IgD-negative memory B cell (primary cell): Measurements from ENCODE around the gene ALDH1A2. TPM values are rescaled to one million over a fixed set of nuclear protein-coding genes. Genes with fewer than 3 reads are reported as not detected.

Experiments
- H3K27ac Mint-ChIP-seq, 3 donors: one replicate each; pipeline ENCODE4 v1.8.0; 2020 to 2022; ENCODE audit warnings: mild to moderate bottlenecking in 3 of 3, mixed read lengths in 3 of 3, moderate library complexity in 1 of 3
- H3K27me3 Mint-ChIP-seq: one replicate; pipeline ENCODE4 v1.8.0; 2021; ENCODE audit warnings: mixed read lengths
- H3K36me3 Mint-ChIP-seq: one replicate; pipeline ENCODE4 v1.8.0; 2020; ENCODE audit warnings: mild to moderate bottlenecking, mixed read lengths
- H3K4me1 Mint-ChIP-seq, 3 donors: one replicate each; pipeline ENCODE4 v1.8.0; 2020 to 2022; ENCODE audit warnings: mixed read lengths in 3 of 3, mild to moderate bottlenecking in 1 of 3
- H3K4me3 Mint-ChIP-seq, 4 donors: one replicate each; pipeline ENCODE4 v1.8.0; 2020 to 2022; ENCODE audit warnings: mild to moderate bottlenecking in 4 of 4, mixed read lengths in 4 of 4, moderate library complexity in 3 of 4
- H3K9me3 Mint-ChIP-seq, 3 donors: one replicate each; pipeline ENCODE4 v1.8.0; 2020 to 2021; ENCODE audit warnings: mixed read lengths in 3 of 3, mild to moderate bottlenecking in 1 of 3
- polyA plus RNA-seq: library from polyadenylated mRNA; unstranded; fragments of 300-500 nt; fragmentation: Illumina TruSeq; gene quantifications from one replicate; pipeline ENCODE4 v1.2.3, GENCODE V29; 2021

Gene ALDH1A2
- polyA plus RNA-seq, 1 donor from 2014 or later: not detected

DNA sequence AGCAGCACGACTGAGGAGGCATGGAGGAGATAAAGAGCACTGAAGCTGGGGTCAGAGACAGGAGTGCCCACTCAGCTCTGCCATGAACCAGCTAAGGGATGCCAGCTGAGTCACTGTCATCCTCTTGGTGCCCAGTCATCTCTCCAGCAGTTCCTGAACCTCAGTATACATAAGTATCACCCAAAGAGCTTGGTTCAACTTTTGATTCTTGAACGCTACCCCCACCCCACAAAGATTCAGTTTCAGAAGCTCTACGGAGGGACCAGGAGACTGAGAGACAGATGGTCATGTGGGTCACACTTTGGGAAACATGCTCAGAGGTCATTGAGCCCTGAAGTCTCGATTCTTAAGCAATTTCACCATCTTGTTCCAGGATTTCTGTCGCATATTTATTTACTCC lies 108.4 kb downstream of the ALDH1A2 start:
- Mint-ChIP-seq H3K9me3 (no peaks in the 10 kb centered on the region), H3K36me3 (peaks cover 2% of the 10 kb centered on the region), H3K27me3 (no peaks in the 10 kb centered on the region), H3K4me3 (no peak overlapping the region), H3K4me1 (no peaks in the 10 kb centered on the region), H3K27ac (no peak overlapping the region)

DNA sequence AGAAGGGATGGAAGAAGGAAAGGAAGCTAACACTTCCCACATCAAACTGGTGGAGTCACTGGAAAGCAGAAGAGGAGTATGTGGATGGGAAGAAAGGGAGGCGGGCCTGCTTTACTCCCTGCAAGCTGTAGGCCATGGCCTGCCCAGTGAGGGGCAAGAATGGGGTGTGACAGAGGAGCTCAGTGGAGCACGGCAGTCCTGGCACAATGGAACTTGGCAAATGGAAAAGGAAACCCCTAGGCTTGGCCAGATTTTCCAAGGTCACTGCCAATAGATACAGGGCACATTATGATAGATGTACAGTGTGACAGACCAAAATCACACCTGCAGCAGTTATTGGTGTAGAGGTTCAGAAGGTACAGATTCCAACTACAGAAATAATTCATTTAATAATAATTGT lies 111.6 kb downstream of the ALDH1A2 start:
- no peaks in the 10 kb centered on the region for H3K27me3 Mint-ChIP-seq
- H3K36me3 Mint-ChIP-seq: peaks cover 2% of the 10 kb centered on the region

DNA sequence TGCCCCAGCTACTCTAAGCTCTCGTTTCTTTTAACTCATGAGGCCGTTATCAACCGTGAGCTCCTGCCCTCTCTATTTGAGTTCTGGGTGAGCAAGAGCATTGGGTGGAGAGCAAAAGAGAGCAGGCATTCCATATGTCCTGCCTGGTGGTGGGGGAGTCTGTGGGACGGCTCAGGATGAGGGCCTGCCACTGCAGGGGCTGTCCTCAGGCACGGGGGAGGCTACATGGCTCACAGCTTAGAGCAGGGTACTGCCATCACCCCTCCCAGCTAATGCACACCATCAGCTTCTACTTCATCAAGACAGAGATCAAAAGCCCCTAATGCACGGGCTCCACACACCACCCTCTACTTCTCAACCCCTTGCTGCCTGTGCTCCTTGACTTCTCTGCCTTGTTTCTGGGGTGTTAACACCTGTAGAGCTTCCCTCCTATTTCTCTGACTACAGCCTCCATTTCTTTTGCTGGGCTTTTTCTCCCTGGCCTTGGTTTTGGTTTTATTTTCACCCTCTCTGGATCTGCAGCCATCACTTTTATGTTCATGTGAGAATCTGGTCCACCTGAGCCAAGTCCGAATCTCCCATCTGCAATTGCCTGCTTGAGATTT lies 114.1 kb downstream of the ALDH1A2 start:
- no peaks in the 10 kb centered on the region for H3K4me1 Mint-ChIP-seq
- H3K36me3 Mint-ChIP-seq: peaks cover 2% of the 10 kb centered on the region
- peaks cover 1% of the 10 kb centered on the region for H3K27me3 Mint-ChIP-seq
- H3K4me3 Mint-ChIP-seq: no peak overlapping the region
- H3K9me3 Mint-ChIP-seq: no peaks in the 10 kb centered on the region
- H3K27ac Mint-ChIP-seq: no peak overlapping the region

More for the DNA sequence above, 111.6 kb downstream of the ALDH1A2 start:
- no peaks in the 10 kb centered on the region for H3K9me3 Mint-ChIP-seq
- H3K4me3 Mint-ChIP-seq: no peak overlapping the region
- no peaks in the 10 kb centered on the region for H3K4me1 Mint-ChIP-seq
- H3K27ac Mint-ChIP-seq: no peak overlapping the region

DNA sequence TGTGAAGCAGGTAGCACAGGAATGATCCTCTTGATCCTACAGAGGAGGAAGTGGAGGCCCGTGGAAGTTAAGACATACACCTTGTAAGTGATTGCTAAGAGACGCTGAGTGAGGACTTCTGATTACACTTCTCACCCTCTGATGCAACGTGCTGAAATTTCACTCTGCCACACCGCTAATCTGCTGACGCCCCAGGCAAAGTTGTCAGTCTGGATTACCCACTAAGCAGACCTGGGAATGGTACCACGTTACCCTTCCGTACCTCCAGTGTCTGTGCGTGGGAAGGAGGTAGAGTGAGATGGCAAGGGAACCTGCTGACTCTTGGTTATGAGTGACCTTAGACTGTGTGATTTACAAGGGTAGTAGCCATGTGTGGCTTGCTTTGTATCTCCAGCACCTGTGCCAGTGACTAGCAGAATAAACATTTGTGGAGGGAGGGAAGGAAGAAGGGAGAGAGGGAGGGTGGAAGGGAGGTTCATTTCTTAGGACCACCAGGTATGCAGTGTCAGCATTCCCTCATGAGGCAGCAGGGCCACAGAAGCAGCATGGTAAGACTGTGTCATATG lies 115.0 kb downstream of the ALDH1A2 start:
- Mint-ChIP-seq H3K9me3 (no peaks in the 10 kb centered on the region), H3K36me3 (no peaks in the 10 kb centered on the region), H3K27ac (no peak overlapping the region), H3K4me1 (no peaks in the 10 kb centered on the region), H3K27me3 (peaks cover 1% of the 10 kb centered on the region), H3K4me3 (no peak overlapping the region)

DNA sequence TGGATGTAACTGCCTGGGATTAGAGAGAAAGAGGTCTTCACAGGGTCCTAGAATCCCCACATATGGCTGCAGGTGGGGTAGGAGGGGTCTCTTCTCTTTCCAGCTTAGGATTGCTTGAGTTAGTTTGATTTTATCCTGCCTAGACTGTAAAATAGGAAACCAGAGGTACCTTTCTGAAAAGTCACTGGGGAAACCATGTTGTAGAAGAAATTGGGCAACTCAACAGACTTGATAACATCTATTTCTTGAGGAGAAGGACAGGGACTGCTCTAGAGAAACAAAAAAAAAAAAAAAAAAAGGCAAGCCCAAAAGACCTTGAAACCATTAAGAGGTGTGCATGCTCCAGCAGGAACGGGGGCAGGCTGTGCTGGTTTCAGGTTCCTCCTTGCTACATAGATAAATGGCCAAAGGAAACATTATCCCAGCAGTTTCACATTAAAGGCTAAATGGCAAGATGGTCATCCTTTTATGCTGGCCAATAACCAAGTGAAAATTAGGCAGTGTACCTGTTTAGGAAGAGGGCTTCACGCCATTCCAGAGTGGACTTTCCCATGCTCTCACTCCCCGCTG lies 116.1 kb downstream of the ALDH1A2 start:
- Mint-ChIP-seq H3K36me3 (peaks cover 1% of the 10 kb centered on the region), H3K27me3 (peaks cover 1% of the 10 kb centered on the region), H3K4me1 (no peaks in the 10 kb centered on the region), H3K27ac (no peak overlapping the region), H3K4me3 (no peak overlapping the region), H3K9me3 (no peaks in the 10 kb centered on the region)

DNA sequence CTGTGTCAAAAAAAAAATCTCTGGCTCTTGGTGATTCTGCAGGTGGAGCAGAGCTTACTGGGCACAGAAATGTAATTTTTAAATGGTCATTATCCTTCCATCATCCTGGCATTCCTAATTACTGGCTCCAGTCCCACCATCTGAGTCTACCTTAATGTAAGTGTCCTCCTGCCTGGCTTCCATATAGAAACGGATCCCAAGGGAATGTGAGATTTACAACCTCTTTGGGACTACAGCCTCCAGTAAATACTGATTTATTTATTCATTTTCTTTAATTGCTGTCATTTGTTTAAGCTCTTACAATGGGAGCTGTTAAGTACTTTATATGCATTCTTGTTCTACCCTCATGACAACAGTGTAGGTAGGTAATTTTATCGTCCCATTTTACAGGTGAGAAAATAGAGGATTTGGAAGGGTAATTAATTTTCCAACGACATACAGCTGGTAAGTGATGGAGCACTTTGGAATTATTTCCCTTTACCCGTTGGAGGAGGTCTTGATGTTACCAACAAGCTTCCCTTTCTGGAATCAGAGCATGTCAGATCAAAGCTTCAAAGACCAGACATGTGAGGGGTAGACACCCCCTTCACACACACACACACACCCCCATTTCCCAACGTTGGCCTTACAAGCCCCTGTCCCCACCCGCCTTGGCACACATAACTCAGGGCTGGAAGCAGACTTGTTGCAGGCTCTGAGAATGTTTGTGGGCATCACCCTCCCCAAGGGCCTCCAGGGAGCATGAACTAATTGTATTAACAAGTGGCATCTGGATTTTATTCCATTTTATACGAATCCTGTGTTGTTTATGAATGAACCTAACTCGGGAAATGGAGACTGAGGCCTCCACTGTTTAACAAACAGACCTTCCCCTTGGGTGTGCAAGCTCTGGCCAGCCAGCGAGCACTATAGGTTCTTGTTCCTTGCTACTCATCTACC lies 116.9 kb downstream of the ALDH1A2 start:
- H3K27ac Mint-ChIP-seq: no peak overlapping the region
- H3K4me1 Mint-ChIP-seq: no peaks in the 10 kb centered on the region
- H3K27me3 Mint-ChIP-seq: peaks cover 1% of the 10 kb centered on the region
- no peak overlapping the region for H3K4me3 Mint-ChIP-seq
- H3K36me3 Mint-ChIP-seq: peaks cover 1% of the 10 kb centered on the region
- no peaks in the 10 kb centered on the region for H3K9me3 Mint-ChIP-seq

DNA sequence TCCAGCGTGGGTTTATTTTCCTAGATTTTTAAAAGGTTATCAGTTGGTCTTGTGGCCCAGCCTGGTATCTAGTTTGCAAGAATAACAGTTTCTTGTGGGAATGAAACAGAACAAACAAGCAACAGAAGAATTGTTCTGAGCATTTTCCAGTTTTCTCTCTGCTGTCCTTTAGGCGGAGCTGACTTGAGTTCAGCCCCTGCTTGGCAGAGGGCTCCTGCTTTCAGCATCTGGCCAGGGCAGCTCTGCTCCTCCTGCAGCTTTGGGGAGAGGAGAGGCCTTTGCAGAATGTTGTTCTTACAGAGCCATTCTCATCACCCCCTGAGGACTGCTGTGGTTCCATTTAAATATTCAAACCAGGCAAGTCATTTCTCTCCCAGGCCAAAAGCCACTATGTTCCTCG lies 117.7 kb downstream of the ALDH1A2 start:
- H3K4me1 Mint-ChIP-seq: no peaks in the 10 kb centered on the region
- peaks cover 4% of the 10 kb centered on the region for H3K27me3 Mint-ChIP-seq
- H3K9me3 Mint-ChIP-seq: no peaks in the 10 kb centered on the region
- H3K4me3 Mint-ChIP-seq: no peak overlapping the region
- peaks cover 1% of the 10 kb centered on the region for H3K36me3 Mint-ChIP-seq
- no peak overlapping the region for H3K27ac Mint-ChIP-seq

DNA sequence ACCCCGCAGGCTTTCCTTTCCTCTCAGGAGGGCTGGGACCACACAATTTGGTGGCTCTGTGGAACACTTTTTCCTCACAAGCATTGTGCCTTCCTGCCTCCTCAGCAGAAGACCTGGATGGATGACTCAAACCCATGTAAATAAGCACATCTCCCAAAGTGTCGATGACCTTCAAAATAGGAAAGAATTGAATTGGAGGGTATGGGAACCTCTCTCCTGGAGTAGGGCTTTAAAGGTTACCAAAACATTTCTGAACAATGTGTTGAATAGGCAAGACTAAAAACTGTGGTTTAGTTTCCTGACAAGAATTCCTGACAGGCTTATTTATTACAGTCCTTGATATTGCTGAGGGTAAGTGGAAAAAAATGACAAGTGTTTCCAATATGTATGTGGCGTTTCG lies 118.2 kb downstream of the ALDH1A2 start:
- Mint-ChIP-seq H3K9me3 (no peaks in the 10 kb centered on the region), H3K27me3 (peaks cover 8% of the 10 kb centered on the region), H3K36me3 (peaks cover 1% of the 10 kb centered on the region), H3K27ac (no peak overlapping the region), H3K4me1 (no peaks in the 10 kb centered on the region), H3K4me3 (no peak overlapping the region)

DNA sequence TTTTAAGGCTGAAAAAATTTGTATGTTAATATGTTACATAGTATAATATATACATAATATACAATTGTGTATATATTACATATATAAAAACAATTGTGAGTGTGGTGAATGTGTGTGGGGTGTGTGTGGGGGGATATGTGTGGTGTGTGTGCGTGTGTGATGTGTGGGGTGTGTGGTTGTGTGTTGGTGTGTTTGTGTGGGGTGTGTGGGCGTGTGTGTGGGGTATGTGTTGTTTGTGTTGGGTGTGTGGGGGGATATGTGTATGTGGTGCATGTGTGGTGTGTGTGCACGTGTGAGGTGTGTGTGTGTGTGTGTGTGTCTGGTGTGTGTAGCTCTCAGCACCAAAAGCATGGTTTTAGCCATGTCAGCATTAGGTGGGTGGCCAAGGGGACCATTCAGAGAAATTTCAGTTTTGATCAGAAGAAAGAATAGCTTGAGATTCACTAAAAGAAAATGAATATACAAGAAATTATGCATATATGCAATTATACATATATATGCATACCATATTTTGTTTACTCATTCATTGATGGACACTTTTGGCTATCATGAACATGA lies 118.9 kb downstream of the ALDH1A2 start:
- Mint-ChIP-seq H3K4me3 (no peak overlapping the region), H3K9me3 (no peaks in the 10 kb centered on the region), H3K27ac (no peak overlapping the region), H3K27me3 (peaks cover 8% of the 10 kb centered on the region), H3K4me1 (no peaks in the 10 kb centered on the region), H3K36me3 (peaks cover 1% of the 10 kb centered on the region)

DNA sequence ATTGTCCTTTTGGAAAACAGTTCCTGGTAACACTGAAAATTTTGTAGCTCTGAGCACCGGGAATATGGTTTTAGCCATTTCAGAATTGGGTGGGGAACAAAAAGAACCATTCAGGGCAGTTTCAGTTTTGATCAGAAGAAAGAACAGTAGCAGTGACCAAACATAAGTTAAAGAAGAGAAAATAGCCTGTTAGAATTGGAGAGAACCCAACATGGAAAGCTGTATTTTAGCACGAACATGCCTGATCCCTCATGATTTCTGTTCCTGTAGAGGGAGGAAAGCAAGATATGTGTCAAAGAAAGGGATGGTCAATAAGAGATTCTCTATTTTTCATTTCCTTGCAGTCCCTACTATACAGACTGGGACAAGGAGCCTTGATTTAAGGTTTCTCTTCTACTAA lies 119.9 kb downstream of the ALDH1A2 start:
- Mint-ChIP-seq H3K9me3 (peaks cover 0 to 1% (median 0%) of the 10 kb centered on the region in 3 donors), H3K27ac (no peak overlapping the region), H3K4me1 (no peaks in the 10 kb centered on the region), H3K27me3 (peaks cover 10% of the 10 kb centered on the region), H3K36me3 (peaks cover 1% of the 10 kb centered on the region), H3K4me3 (no peak overlapping the region)

DNA sequence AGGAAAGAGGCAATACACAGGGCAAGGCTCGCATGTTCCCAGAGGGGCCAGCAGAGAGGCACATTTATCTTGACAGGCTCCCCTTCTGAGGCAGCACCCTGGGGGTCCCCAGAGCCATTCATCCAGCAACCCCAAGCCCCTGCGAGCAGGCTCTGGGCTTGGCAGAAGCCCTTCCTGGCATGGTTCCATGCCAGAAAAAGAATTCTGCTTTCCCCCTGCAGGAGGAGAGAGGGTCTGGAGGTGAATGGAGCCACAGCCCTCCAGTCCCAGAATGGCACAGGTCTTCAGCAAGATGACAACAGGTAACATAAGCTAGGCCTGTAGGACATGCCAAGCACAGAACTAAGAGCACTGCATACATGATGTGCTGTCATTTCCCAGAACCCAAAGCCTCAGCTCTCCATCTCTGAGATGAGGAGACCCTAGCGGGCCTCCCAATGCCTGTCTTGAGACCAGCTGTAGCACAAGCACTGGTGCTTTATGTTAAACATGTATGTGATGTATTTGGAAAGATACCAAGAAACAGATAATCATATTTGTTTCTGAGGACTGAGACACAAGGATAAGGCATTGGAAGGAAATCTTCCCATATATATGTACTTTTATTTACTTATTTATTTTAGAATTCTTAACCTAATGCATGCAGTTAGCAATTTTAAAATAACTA lies 121.6 kb downstream of the ALDH1A2 start:
- peaks cover 13% of the 10 kb centered on the region for H3K27me3 Mint-ChIP-seq
- H3K27ac Mint-ChIP-seq: no peak overlapping the region
- H3K4me3 Mint-ChIP-seq: no peak overlapping the region
- no peaks in the 10 kb centered on the region for H3K4me1 Mint-ChIP-seq
- H3K36me3 Mint-ChIP-seq: peaks cover 1% of the 10 kb centered on the region
- peaks cover 0 to 3% (median 0%) of the 10 kb centered on the region in 3 donors for H3K9me3 Mint-ChIP-seq

DNA sequence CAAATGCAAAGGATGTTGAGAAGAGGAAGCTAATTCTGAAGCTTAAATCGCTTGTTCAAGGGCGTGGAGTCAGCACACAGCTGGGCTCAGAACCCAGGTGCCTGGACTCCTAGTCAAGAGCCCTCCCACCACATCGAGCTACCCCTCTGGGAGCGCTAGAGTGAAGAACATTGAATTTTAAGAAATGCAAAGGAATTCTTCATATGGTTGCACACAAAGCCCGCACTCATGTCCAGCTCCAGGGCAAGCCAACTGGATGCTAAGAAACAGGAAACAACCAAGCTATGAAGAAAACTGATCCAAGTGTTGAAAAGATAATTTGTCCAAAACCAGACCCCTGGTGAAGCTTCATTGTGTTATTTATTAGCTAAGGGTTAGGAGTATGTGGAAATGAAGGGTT lies 122.3 kb downstream of the ALDH1A2 start:
- H3K27me3 Mint-ChIP-seq: peaks cover 12% of the 10 kb centered on the region
- peaks cover 0 to 3% (median 0%) of the 10 kb centered on the region in 3 donors for H3K9me3 Mint-ChIP-seq
- peaks cover 1% of the 10 kb centered on the region for H3K36me3 Mint-ChIP-seq
- no peak overlapping the region for H3K27ac Mint-ChIP-seq
- H3K4me1 Mint-ChIP-seq: no peaks in the 10 kb centered on the region
- no peak overlapping the region for H3K4me3 Mint-ChIP-seq

DNA sequence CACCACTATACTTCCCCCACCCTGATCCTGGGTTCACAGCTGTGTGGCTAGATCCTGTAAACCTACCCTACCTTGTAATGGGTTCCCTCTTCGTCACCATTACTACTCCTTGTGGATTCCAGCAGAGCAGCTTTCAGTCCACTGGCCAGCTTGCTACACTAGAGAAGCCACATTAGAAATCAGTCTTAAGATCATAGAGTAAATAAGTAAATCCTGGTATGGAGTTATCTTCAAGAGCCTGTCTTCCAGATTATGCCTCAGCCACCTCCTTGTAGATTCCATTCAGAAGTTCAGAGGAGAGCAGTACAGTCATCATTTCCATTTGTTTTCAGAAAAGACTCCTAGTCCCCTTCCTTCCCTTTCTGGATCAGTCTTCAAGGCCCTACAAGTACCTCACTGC lies 123.7 kb downstream of the ALDH1A2 start:
- Mint-ChIP-seq H3K9me3 (peaks cover 0 to 3% (median 0%) of the 10 kb centered on the region in 3 donors), H3K36me3 (peaks cover 1% of the 10 kb centered on the region), H3K4me3 (no peak overlapping the region), H3K27me3 (peaks cover 12% of the 10 kb centered on the region), H3K4me1 (no peaks in the 10 kb centered on the region), H3K27ac (no peak overlapping the region)

DNA sequence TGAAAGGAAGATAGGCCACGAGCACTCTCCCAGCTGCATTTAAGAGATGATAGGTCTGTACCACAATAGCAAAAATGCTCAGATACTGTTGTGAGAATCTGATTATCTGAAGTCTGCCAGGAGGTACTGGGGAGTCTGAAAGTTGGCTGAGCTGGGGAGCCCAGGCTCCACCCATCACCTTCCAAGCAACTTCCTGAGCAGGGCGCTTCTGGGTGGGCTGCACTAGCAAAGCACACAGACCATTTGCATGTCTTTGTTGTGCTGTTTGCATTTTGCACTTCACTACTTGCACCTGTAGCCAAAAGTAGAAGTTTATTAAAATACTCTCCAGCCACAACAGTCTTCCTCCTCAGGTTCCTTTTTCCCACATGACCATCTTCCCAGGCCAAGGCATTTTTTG lies 133.2 kb downstream of the ALDH1A2 start:
- H3K27me3 Mint-ChIP-seq: peaks cover 2% of the 10 kb centered on the region
- H3K4me1 Mint-ChIP-seq: no peaks in the 10 kb centered on the region
- H3K9me3 Mint-ChIP-seq: peaks cover 0 to 7% (median 6%) of the 10 kb centered on the region in 3 donors
- peaks cover 3% of the 10 kb centered on the region for H3K36me3 Mint-ChIP-seq
- H3K27ac Mint-ChIP-seq: no peak overlapping the region
- no peak overlapping the region for H3K4me3 Mint-ChIP-seq
